IPS-18a (cell line): Measurements from ENCODE around the gene CFC1B.
"Not testable (repeated sequence)": the region's sequence is repeated elsewhere in the genome, so short reads cannot be mapped to it uniquely, and the experiment has no call there.

ENCODE experiments used
- H3K27ac ChIP-seq: one replicate; pipeline ENCODE4 v1.5.1; 2013; ENCODE audit warnings: low read length
- H3K27me3 ChIP-seq: one replicate; pipeline ENCODE4 v1.6.1; 2013; ENCODE audit warnings: mild to moderate bottlenecking, low read length; ENCODE audit not compliant: control insufficient read depth, insufficient read depth
- H3K36me3 ChIP-seq: one replicate; pipeline ENCODE4 v1.6.1; 2013; ENCODE audit warnings: low read depth, low read length; ENCODE audit not compliant: control insufficient read depth
- H3K4me1 ChIP-seq: one replicate; pipeline ENCODE4 v1.6.1; 2013; ENCODE audit warnings: low read depth, low read length; ENCODE audit not compliant: control insufficient read depth
- H3K4me3 ChIP-seq: one replicate; pipeline ENCODE4 v1.5.1; 2013; ENCODE audit warnings: low read length
- H3K9ac ChIP-seq: one replicate; pipeline ENCODE4 v1.6.1; 2013; ENCODE audit warnings: mild to moderate bottlenecking, low read length, moderate library complexity
- H3K9me3 ChIP-seq: one replicate; pipeline ENCODE4 v1.6.1; 2013; ENCODE audit warnings: low read depth, low read length; ENCODE audit not compliant: control insufficient read depth

CFC1B gene

GRCh38 chr2:130520992-130521391, at the start of gene CFC1B:
Gene CFC1B, plus strand, starts transcription at chr2:130521222. Its CDS starts 263 bp downstream, at chr2:130521485.
- H3K27ac ChIP-seq = not testable (repeated sequence)

DNA sequence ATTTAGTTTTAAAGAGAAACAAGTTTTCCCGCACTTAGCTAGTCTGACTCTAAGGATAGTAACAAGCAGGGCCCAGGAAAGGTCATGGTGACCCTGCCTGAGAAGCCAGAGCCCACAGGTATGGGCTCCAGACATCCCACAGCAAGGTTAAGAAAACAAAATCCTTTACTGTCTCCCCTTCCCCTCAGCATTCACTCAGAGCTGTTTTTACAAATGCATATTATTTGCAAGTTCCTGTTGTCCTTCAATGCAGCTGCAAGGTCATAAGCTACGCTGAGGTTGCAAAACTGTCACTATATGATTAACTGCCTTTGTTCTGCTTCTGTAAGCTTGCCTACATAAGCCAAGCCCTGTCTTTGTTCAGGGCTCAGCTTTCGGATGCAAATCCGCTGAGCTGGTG, 29.9 kb upstream of the CFC1B start:
- not testable (repeated sequence) for H3K36me3 ChIP-seq, H3K4me1 ChIP-seq, H3K27ac ChIP-seq, H3K4me3 ChIP-seq, H3K27me3 ChIP-seq, H3K9ac ChIP-seq, H3K9me3 ChIP-seq

More at GRCh38 chr2:130520992-130521391, at the start of gene CFC1B:
- H3K9me3 ChIP-seq, H3K27me3 ChIP-seq, H3K4me3 ChIP-seq, H3K36me3 ChIP-seq, H3K9ac ChIP-seq, H3K4me1 ChIP-seq: not testable (repeated sequence)

GRCh38 chr2:130509228-130509627, 11.8 kb upstream of the CFC1B start, which contains the start of gene POTEI:
Gene POTEI, minus strand, starts transcription at chr2:130509328. Its CDS starts 93 bp downstream, at chr2:130509235.
- H3K36me3 ChIP-seq, H3K9ac ChIP-seq, H3K27ac ChIP-seq, H3K9me3 ChIP-seq, H3K4me1 ChIP-seq, H3K27me3 ChIP-seq, H3K4me3 ChIP-seq: not testable (repeated sequence)

DNA sequence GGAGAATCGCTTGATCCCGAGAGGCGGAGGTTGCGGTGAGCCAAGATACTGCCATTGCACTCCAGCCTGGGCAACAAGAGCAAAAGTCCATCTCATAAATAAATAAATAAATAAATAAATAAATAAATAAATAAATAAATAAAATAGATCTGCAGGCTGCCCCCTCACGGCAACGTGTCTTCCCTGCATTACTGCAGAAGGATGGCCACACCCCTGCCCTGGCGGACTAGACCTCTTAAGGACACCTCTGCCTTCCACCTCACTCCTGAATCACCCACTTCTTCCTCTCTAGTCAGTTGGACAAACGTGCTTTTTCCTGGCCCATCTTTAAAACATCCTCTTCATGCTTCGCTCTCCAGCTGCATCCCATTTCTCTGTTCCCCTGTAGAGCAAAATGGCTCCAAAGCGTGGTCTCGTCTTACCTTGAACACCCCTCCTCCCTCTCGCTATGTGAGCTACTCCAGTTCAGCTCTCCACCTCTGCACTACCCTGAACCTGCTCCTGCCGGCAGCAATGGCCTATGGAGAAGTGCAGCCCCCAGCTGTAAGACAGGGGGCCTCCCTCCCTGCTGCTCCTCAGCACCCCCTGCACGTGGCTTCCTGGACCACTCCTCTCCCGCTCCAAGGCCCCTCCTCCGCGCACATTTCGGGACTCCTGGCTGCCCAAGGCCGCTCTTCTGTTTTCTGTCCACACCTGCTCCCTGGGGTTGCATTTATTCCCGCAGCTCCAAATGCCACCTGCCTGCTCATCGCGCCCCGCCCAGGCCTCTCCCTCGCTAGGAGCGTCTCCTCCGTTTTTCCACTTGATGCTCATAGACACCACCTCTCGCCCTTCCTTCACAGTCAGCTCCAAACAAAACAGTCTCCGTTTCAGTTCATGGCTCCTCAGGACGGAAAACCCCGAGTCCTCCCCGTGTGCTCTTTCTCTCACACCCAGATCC, 9.9 kb upstream of the CFC1B start:
- H3K9me3 ChIP-seq, H3K27ac ChIP-seq, H3K4me1 ChIP-seq, H3K36me3 ChIP-seq, H3K27me3 ChIP-seq, H3K4me3 ChIP-seq, H3K9ac ChIP-seq: not testable (repeated sequence)

GRCh38 chr2:130511747-130512451, 9.1 kb upstream of the CFC1B start:
- not testable (repeated sequence) for H3K4me3 ChIP-seq, H3K27ac ChIP-seq, H3K9me3 ChIP-seq, H3K9ac ChIP-seq, H3K36me3 ChIP-seq, H3K4me1 ChIP-seq, H3K27me3 ChIP-seq

GRCh38 chr2:130518516-130519106, 2.4 kb upstream of the CFC1B start:
- not testable (repeated sequence) for H3K36me3 ChIP-seq, H3K27ac ChIP-seq, H3K9me3 ChIP-seq, H3K4me3 ChIP-seq, H3K27me3 ChIP-seq, H3K4me1 ChIP-seq, H3K9ac ChIP-seq

GRCh38 chr2:130522390-130522789, 1.4 kb downstream of the CFC1B start:
- not testable (repeated sequence) for H3K4me1 ChIP-seq, H3K4me3 ChIP-seq, H3K27me3 ChIP-seq, H3K9me3 ChIP-seq, H3K27ac ChIP-seq, H3K36me3 ChIP-seq, H3K9ac ChIP-seq

GRCh38 chr2:130527365-130527967, 6.4 kb downstream of the CFC1B start:
- H3K9me3 ChIP-seq, H3K27me3 ChIP-seq, H3K36me3 ChIP-seq, H3K4me1 ChIP-seq, H3K9ac ChIP-seq, H3K27ac ChIP-seq, H3K4me3 ChIP-seq: not testable (repeated sequence)

- H3K36me3 ChIP-seq, H3K27me3 ChIP-seq, H3K27ac ChIP-seq, H3K9ac ChIP-seq, H3K9me3 ChIP-seq, H3K4me1 ChIP-seq, H3K4me3 ChIP-seq: not testable (repeated sequence)
Observed at GRCh38 chr2:130529545-130529944, 8.5 kb downstream of the CFC1B start.

DNA sequence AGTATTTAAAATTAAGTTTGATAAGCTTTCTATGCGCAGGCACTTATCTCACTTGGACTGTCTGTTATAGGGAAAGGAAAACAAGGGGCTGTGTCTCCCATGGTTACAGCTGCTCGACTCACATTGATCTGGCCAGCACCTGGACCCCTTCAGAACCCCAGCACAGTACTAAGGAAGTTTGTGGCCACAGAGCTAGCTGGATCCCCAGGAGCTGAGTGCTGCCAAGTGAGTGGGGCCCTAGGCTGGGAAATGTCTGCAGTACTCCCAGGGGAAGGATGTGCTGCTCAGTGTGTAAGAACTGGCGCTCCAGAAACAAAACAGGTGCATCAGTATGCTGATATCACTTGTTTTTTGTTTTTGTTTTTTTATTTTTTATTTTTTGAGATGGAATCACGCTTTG, 9.2 kb downstream of the CFC1B start:
- H3K9me3 ChIP-seq, H3K27me3 ChIP-seq, H3K27ac ChIP-seq, H3K9ac ChIP-seq, H3K4me3 ChIP-seq, H3K36me3 ChIP-seq, H3K4me1 ChIP-seq: not testable (repeated sequence)

DNA sequence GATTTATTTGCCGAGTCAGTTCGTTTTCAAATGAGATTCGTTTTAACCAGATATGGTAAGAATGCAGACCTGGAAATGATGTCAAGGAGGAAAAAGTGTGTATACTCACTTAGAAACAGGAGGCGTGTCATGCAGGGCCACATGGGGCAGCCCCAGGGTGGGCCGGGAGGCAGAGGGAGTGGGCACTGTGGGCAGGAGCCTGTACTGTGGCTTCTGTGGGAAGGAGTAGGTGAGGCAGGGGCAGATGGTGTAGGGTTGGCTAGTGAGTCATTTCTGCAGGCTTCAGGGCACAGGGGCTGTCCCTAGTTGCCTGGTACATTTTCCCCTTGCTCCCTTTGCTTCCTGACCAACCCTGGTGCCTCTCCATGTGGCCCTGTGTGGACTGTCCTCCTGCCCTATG, 10.2 kb downstream of the CFC1B start:
- H3K4me3 ChIP-seq, H3K9me3 ChIP-seq, H3K27me3 ChIP-seq, H3K4me1 ChIP-seq, H3K9ac ChIP-seq, H3K27ac ChIP-seq, H3K36me3 ChIP-seq: not testable (repeated sequence)
